Testis (tissue), 2 donors: ENCODE measurements around the gene ZBTB39.

ENCODE experiments used
- CTCF ChIP-seq, 3 experiments: fragments of 450-650 bp in 2 of 3; fragments of 200-600 bp in 1 of 3; sonication (generic) in 1 of 3; IDR thresholded peaks; one replicate each; pipeline ENCODE4 v1.5.1; 2016 to 2019; ENCODE audit warnings: antibody characterized with exemption in 3 of 3, mild to moderate bottlenecking in 2 of 3, moderate library complexity in 1 of 3
- POLR2A ChIP-seq: fragments of 450-650 bp; IDR thresholded peaks from one replicate; pipeline ENCODE4 v1.6.1; 2017; ENCODE audit warnings: antibody characterized with exemption, mild to moderate bottlenecking, moderate library complexity

GRCh38 chr12:56979628-56980027 lies 26.7 kb downstream of the ZBTB39 start:
- TF ChIP-seq CTCF (IDR thresholded peaks at IDR 0.05) = no peak
- no peak for TF ChIP-seq POLR2A
